ENCODE data around the gene HNRNPUL2. TPM values are rescaled to one million over a fixed set of nuclear protein-coding genes. Genes with fewer than 3 reads are reported as not detected.

The HNRNPUL2 gene
- total and polyA plus RNA-seq, 8 donors = 10.3 to 73.5 (median 29.6) TPM

DNA sequence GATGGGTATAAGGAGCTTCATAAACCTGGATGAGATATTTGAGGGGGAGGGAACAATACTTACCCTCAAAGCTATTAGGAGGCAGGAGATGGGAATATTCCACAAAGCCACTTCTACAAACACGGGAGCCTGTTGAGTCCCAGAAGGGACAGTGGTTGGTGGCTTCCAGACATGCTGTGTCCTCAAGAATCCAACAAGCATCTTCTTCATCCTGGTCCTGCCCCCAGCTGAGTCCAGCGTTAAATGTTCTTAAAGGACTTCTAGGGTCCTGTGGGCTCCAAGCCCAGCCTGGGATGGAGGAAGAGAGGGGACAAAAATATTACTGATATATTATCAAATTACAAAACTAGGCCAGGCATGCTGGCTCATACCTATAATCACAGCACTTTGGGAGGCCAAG, 59.8 kb downstream of the HNRNPUL2 start:
- Histone ChIP-seq H3K27me3 (no peaks in the 10 kb centered on the region), H3K36me3 (peaks cover 8 to 26% (median 19%) of the 10 kb centered on the region in 4 donors), H3K4me3 (peak overlapping the region in 1 of 4 donors; percentile 84), H3K27ac (peak overlapping the region in 2 of 5 donors; percentile 38 to 97), H3K4me1 (peaks cover 41 to 74% (median 72%) of the 10 kb centered on the region in 4 donors), H3K9me3 (no peaks in the 10 kb centered on the region)
- 69 to 90% (median 79%) methylated on average over 2 of the region's 2 CpGs for WGBS, 5 donors
- TF ChIP-seq EP300 (IDR thresholded peaks at IDR 0.05) (no peak), CTCF (IDR thresholded peaks at IDR 0.05) (no peak), POLR2AphosphoS5 (IDR thresholded peaks at IDR 0.05) (no peak), POLR2A (IDR thresholded peaks at IDR 0.05) (no peak)
- intact Hi-C loops (cut with DNase I; ENCODE audit: low total_unique reads) = no loop called here
- DNase-seq = no peak

DNA sequence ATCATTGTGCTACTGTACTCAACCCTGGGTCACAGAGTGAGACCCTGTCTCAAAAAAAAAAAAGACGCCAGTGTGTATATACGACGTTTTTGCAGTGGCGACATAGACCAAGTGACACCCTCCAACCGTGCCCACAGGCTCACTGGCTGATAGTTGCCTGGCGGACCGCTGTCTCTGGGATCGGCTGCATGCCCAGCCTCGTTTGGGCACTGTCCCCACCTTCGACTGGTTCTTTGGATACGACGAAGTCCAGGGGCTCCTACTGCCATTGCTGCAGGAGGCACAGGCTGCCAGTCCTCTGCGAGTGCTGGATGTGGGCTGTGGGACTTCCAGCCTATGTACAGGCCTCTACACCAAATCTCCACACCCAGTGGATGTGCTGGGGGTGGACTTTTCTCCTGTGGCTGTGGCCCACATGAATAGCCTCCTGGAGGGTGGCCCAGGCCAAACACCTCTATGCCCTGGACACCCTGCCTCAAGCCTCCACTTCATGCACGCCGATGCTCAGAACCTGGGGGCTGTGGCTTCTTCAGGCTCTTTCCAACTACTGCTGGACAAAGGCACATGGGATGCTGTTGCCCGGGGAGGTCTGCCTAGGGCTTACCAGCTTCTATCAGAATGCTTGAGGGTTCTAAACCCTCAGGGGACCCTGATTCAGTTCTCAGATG, 60.9 kb downstream of the HNRNPUL2 start:
- WGBS, 5 donors = 27 to 40% (median 34%) methylated on average over 16 of the region's 16 CpGs
- peak overlapping the region; percentile 78 to 94 (median 83) for H3K4me3 ChIP-seq
- H3K27me3 ChIP-seq = no peaks in the 10 kb centered on the region
- H3K9me3 ChIP-seq = no peaks in the 10 kb centered on the region
- H3K36me3 ChIP-seq = peaks cover 9 to 36% (median 28%) of the 10 kb centered on the region in 4 donors
- intact Hi-C loops (cut with DNase I; ENCODE audit: low total_unique reads) = no loop called here
- peaks cover 40 to 72% (median 67%) of the 10 kb centered on the region in 4 donors for H3K4me1 ChIP-seq
- no peak for TF ChIP-seq CTCF (IDR thresholded peaks at IDR 0.05)
- no peak for TF ChIP-seq EP300 (IDR thresholded peaks at IDR 0.05)
- no peak for TF ChIP-seq POLR2A (IDR thresholded peaks at IDR 0.05)
- TF ChIP-seq POLR2AphosphoS5 (IDR thresholded peaks at IDR 0.05) = no peak
- DNase-seq = no peak
- H3K27ac ChIP-seq = peak overlapping the region; percentile 91 to 97 (median 94)

GRCh38 chr11:62665599-62666258, 61.5 kb downstream of the HNRNPUL2 start:
- Histone ChIP-seq H3K9me3 (no peaks in the 10 kb centered on the region), H3K4me3 (peak overlapping the region; percentile 78 to 94 (median 83)), H3K4me1 (peaks cover 36 to 68% (median 62%) of the 10 kb centered on the region in 4 donors), H3K27ac (peak overlapping the region; percentile 91 to 97 (median 94)), H3K27me3 (no peaks in the 10 kb centered on the region), H3K36me3 (peaks cover 9 to 42% (median 29%) of the 10 kb centered on the region in 4 donors)
- TF ChIP-seq POLR2AphosphoS5 (IDR thresholded peaks at IDR 0.05) (no peak), EP300 (IDR thresholded peaks at IDR 0.05) (no peak), CTCF (IDR thresholded peaks at IDR 0.05) (no peak), POLR2A (IDR thresholded peaks at IDR 0.05) (no peak)
- DNase-seq = peak; percentile 50 to 82
- intact Hi-C loops (cut with DNase I; ENCODE audit: low total_unique reads) = no loop called here
- WGBS, 5 donors = 0 to 3% (median 2%) methylated on average over 39 of the region's 39 CpGs

- Histone ChIP-seq H3K4me3 (peak within 1 kb of the TSS; percentile 78 to 94 (median 83)), H3K4me1 (peaks cover 30 to 62% (median 56%) of the 10 kb centered on the region in 4 donors), H3K9me3 (no peaks in the 10 kb centered on the region), H3K27ac (peak within 1 kb of the TSS; percentile 91 to 97 (median 94)), H3K36me3 (peaks cover 9 to 42% (median 29%) of the 10 kb centered on the region in 4 donors), H3K27me3 (no peaks in the 10 kb centered on the region)
- intact Hi-C loops (cut with DNase I; ENCODE audit: low total_unique reads) = no loop called here
- TF ChIP-seq POLR2AphosphoS5 (IDR thresholded peaks at IDR 0.05) = peak; percentile 90 to 100 (median 100)
- TF ChIP-seq CTCF (IDR thresholded peaks at IDR 0.05) = no peak
- peak in 2 of 4 donors; percentile 92 to 93 for TF ChIP-seq POLR2A (IDR thresholded peaks at IDR 0.05)
- no peak for TF ChIP-seq EP300 (IDR thresholded peaks at IDR 0.05)
- 0 to 1% (median 0%) methylated on average over 22 to 47 of the region's 47 CpGs for WGBS, 5 donors
- peak; percentile 95 to 98 for DNase-seq
Measured at GRCh38 chr11:62665075-62665598, 62.1 kb downstream of the HNRNPUL2 start, which contains the start of the genes C11orf98 and CSKMT. Gene C11orf98, minus strand, starts transcription at chr11:62665210. Its CDS starts 41 bp downstream, at chr11:62665169. Gene CSKMT, plus strand, starts transcription at chr11:62665312. Its CDS starts 568 bp downstream, at chr11:62665880.
